Mammary epithelial cell (primary cell): ENCODE data around the gene STK38.
"Not testable (repeated sequence)": the region's sequence is repeated elsewhere in the genome, so short reads cannot be mapped to it uniquely, and the experiment has no call there.

Experiments
- CTCF ChIP-seq, 2 donors: IDR thresholded peaks in 1 of 2; conservative IDR thresholded peaks in 1 of 2; 2 replicates each; pipeline ENCODE4 v1.5.1; 2011 to 2012; ENCODE audit warnings: inconsistent platforms in 2 of 2, low read length in 2 of 2, mild to moderate bottlenecking in 2 of 2, control low read depth in 1 of 2, low read depth in 1 of 2; ENCODE audit not compliant: insufficient read depth in 1 of 2; ENCODE audit errors: extremely low read depth in 1 of 2
- EZH2 ChIP-seq: IDR thresholded peaks from 2 replicates; pipeline ENCODE4 v1.6.1; 2012; ENCODE audit warnings: low read length, inconsistent platforms, borderline replicate concordance

GRCh38 chr6:36589025-36589400, 41.7 kb upstream of the STK38 start:
- TF ChIP-seq CTCF (conservative IDR thresholded peaks at IDR 0.05 in 1 of 2, IDR thresholded peaks at IDR 0.05 in 1 of 2; ENCODE audit: extremely low read depth in 1 of 2, insufficient read depth in 1 of 2, low read depth in 1 of 2, low read length in 2 of 2); EZH2: not testable (repeated sequence)
